ENCODE data around the gene ST7. TPM values are rescaled to one million over a fixed set of nuclear protein-coding genes. Genes with fewer than 3 reads are reported as not detected.
A peak's percentile ranks its signal among the peaks of the same experiment; 100 is the strongest.
"Not testable (repeated sequence)": the region's sequence is repeated elsewhere in the genome, so short reads cannot be mapped to it uniquely, and the experiment has no call there.

ST7 gene
- total RNA-seq, 1 experiment from 2014 or later, result 22.6 TPM

GRCh38 chr7:116969371-116969902 lies 16.1 kb downstream of the ST7 start:
- DNase-seq (ENCODE audit: low read depth), result no peak
- in situ Hi-C loops (cut with HindIII; ENCODE audit: low pct_unique_long_range_greater_than_20kb, low sequenced_read_pairs), result no loop called here

DNA sequence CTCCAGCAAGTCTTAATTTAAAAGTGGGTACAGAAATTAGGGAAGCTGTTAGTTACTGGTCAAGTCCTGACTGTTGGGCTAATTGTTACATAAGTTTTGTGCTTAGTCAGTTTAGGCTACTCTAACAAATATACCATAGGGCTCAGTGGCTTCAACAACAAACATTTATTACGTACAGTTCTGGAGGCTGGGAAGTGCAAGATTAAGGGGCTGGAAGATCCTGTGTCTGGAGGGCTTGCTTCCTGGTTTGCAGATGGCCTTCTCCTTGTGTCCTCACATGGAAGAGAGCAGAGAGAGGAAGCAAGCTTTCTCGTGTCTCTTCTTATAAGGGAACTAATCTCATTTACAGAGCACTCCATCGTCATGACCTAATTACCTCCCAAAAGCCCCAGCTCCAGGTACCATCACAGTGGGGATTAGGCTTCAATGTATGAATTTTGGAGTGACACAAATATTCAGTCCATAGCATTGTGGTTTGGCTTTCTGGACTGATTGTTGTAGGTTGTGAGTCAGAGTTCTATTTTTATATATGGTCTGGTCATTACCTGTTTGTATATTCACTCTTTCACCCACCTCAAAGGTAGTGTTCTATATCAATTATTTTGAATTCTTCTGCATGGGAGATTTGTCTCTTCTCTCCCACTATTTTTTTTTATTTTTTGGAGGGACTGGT lies 17.1 kb downstream of the ST7 start:
- DNase-seq (ENCODE audit: low read depth), result no peak
- in situ Hi-C loops (cut with HindIII; ENCODE audit: low pct_unique_long_range_greater_than_20kb, low sequenced_read_pairs), result no loop called here

DNA sequence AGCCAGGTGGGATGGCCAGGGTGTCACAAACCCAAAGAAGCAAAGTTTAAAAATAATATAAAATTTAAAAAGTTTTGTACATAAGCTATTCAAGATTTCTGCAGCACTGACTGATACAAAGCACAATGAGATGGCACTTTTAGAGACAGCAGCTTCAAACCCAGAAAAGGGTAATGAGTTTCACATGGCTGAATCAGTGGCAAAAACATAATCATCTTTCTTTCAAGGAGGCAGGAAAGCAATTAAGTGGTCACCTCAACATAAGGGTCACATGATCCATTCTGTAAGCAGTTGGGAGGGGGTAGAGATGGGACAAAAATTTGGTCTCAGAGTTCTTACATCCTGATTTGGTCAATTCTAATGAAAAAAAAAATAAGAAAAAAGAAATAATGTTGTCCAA lies 17.9 kb downstream of the ST7 start:
- in situ Hi-C loops (cut with HindIII; ENCODE audit: low pct_unique_long_range_greater_than_20kb, low sequenced_read_pairs); DNase-seq (ENCODE audit: low read depth): not testable (repeated sequence)

DNA sequence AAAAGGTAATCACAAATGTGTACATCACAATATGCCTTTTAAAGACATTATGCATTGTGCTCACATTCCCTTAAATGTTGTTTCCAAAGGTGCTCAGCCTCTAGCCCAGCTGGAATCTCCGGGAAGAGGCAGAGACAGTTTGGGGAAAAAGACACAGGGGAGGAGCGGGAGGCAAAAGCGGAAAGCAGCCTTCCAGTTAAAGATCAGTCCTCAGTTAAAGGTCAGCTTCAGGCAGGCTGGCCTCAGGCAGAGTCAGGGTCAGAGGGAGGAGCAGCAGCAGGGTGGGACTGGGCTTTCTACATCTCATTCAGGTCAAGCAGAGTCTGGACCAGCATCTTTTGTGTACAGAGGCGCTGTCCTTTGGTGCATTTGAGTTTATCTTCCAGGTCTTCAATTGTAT lies 18.6 kb downstream of the ST7 start:
- in situ Hi-C loops (cut with HindIII; ENCODE audit: low pct_unique_long_range_greater_than_20kb, low sequenced_read_pairs), result no loop called here

DNA sequence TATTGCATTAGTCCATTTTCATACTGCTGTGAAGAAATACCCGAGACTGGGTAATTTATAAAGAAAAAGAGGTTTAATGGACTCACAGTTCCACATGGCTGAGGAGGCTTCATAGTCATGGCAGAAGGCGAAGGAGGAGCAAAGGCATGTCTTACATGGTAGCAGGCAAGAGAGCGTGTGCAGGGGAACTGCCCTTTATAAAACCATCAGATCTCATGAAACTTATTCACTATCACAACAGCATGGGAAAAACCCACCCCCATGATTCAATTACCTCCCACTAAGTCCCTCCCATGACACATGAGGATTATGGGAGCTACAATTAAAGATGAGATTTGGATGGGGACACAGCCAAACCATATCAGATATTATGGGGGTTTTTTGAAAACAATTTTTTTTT lies 21.7 kb downstream of the ST7 start:
- DNase-seq (ENCODE audit: low read depth); in situ Hi-C loops (cut with HindIII; ENCODE audit: low pct_unique_long_range_greater_than_20kb, low sequenced_read_pairs): not testable (repeated sequence)

More for the DNA sequence above, 18.6 kb downstream of the ST7 start:
- no peak for DNase-seq (ENCODE audit: low read depth)

DNA sequence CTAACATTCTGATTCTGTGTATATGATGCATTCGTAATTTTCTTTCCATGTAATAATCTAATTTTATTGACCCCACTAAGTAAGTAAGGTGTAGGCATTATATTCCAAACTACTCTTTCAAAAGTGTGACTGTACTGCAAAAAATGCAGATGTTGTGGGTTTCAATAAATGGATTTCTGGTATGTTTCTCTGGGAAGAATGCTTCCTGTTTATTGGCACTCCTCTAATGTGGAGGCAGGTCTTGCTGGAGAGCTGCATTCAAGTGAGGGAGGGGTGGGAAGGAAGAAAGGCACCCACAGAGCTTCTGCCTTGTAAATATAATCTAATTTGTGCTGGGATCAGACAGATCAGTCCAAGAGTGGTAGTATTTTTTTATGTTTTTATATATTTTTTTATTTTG lies 23.9 kb downstream of the ST7 start:
- in situ Hi-C loops (cut with HindIII; ENCODE audit: low pct_unique_long_range_greater_than_20kb, low sequenced_read_pairs), result no loop called here
- DNase-seq (ENCODE audit: low read depth), result no peak

GRCh38 chr7:116978006-116978405 lies 24.7 kb downstream of the ST7 start:
- in situ Hi-C loops (cut with HindIII; ENCODE audit: low pct_unique_long_range_greater_than_20kb, low sequenced_read_pairs), result no loop called here
- DNase-seq (ENCODE audit: low read depth), result no peak

- DNase-seq (ENCODE audit: low read depth), result no peak
- in situ Hi-C loops (cut with HindIII; ENCODE audit: low pct_unique_long_range_greater_than_20kb, low sequenced_read_pairs), result no loop called here
Observed at GRCh38 chr7:116979430-116979829, 26.1 kb downstream of the ST7 start.

GRCh38 chr7:116980354-116980753 lies 27.1 kb downstream of the ST7 start:
- no peak for DNase-seq (ENCODE audit: low read depth)
- in situ Hi-C loops (cut with HindIII; ENCODE audit: low pct_unique_long_range_greater_than_20kb, low sequenced_read_pairs), result no loop called here

DNA sequence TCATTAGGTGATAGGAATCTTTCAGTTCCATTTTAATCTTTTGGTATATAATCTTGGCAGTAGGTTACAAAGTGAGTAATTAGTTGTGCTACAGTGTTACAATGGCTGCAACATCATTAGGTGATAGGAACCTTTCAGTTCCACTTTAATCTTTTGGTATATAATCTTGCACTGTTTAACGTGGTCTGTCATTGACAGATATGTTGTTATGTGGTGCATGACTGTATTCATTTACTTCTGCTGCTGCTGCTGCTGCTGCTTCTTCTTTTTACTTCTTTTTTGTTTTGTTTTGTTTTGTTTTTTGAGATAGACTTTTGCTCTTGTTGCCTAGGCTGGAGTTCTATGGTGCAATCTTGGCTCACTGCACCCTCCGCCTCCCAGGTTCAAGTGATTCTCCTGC lies 28.6 kb downstream of the ST7 start:
- no peak for DNase-seq (ENCODE audit: low read depth)
- in situ Hi-C loops (cut with HindIII; ENCODE audit: low pct_unique_long_range_greater_than_20kb, low sequenced_read_pairs), result no loop called here

DNA sequence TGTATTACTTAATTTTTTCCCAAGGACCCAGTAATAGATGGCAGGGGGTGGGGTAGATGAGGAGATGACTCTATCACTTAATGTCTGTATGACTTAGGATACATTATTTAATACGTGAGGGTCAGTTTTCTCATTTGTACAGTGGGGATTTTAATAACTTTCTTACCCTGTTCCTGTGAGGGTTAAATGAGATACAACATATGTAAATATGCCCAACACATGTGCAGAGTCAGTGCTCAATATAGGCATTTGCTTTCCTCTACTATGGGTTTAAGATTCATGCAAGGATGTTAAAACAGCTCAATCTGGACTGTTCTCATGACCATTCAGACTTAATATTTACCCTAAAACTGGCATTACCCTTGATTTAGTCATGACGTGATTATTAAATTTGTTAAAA lies 31.2 kb downstream of the ST7 start:
- DNase-seq (ENCODE audit: low read depth), result no peak
- in situ Hi-C loops (cut with HindIII; ENCODE audit: low pct_unique_long_range_greater_than_20kb, low sequenced_read_pairs), result no loop called here

DNA sequence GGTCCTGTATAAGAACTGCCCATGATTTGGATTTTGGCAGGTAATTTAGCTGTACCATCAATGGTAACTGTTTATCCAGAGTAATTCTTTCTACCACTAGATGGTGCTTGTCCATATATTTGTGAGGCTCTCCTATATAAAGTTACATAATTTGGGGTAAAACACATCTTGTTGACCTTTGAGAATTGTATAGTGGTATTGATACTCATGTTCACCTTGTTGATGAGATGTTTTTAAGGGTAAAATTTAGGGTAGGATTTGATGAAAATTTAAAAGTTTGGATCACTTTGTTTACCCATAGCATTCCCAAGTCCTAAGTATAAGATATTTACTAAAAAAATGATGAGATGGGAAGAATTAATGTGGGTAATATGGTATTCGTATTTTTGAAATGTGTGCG lies 31.6 kb downstream of the ST7 start:
- peak; percentile 11 for DNase-seq (ENCODE audit: low read depth)
- in situ Hi-C loops (cut with HindIII; ENCODE audit: low pct_unique_long_range_greater_than_20kb, low sequenced_read_pairs), result no loop called here

- no peak for DNase-seq (ENCODE audit: low read depth)
- in situ Hi-C loops (cut with HindIII; ENCODE audit: low pct_unique_long_range_greater_than_20kb, low sequenced_read_pairs), result no loop called here
Observed at GRCh38 chr7:116985575-116985974, 32.3 kb downstream of the ST7 start.

DNA sequence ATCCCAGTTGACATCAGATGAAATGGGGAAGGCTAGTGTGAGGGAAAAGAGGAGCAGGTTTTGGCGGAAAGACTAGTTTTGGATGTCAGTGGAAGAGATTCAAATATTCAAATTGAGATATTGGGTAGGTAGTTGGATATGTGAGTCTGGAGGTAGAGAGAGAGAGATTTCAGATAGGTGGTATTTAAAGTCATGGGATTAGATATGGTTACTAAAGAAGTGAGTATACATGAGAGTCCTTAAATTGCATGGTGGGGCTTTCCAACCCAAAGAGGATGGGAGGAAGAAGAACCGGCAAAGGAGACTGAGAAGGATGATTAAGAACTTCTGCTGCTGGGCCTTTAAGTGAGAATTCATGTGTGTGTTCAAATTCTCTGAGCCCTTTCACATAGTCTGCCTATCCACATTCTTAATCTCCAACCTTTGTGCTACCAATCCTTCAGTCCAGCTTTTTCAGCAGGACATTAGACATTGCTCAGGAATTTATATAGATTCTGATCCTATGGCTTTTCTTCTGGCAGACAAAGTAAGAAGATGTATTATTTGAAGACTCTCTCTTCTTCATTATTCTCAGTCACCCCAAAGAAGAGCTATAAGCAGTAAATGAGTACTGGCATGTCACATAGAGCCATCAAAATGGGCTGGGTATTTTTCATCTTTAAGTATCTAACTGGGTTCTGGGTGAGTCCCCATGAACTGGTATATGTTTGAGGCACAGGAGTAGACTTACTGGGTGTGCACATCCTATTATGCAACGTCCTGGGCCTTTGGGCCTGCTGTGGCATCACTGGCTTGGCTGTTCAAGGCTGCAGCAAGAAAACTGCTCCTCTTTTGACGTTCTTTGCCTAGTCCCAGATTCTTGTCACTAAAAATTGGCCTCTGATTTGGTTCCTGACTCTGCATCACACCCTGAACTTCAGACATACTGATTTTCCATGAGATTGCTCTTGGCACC lies 33.6 kb downstream of the ST7 start:
- DNase-seq (ENCODE audit: low read depth), result no peak
- in situ Hi-C loops (cut with HindIII; ENCODE audit: low pct_unique_long_range_greater_than_20kb, low sequenced_read_pairs), result no loop called here

GRCh38 chr7:116988363-116988989 lies 35.2 kb downstream of the ST7 start:
- no peak for DNase-seq (ENCODE audit: low read depth)
- in situ Hi-C loops (cut with HindIII; ENCODE audit: low pct_unique_long_range_greater_than_20kb, low sequenced_read_pairs), result no loop called here

GRCh38 chr7:116990056-116990455 lies 36.8 kb downstream of the ST7 start:
- in situ Hi-C loops (cut with HindIII; ENCODE audit: low pct_unique_long_range_greater_than_20kb, low sequenced_read_pairs), result no loop called here
- DNase-seq (ENCODE audit: low read depth), result no peak

DNA sequence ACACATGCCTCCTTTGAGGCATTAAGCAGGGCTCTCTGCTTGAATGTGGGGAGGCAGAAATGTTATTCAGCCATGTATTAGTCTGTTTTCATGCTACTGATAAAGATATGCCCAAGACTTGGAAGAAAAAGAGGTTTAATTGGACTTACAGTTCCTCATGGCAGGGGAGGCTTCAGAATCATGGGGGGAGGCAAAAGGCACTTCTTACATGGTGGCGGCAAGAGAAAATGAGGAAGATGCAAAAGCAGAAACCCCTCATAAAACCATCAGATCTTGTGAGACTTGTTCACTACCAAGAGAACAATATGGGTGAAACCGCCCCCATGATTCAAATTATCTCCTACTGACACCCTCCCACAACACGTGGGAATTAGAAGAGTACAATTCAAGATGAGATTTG lies 37.9 kb downstream of the ST7 start:
- in situ Hi-C loops (cut with HindIII; ENCODE audit: low pct_unique_long_range_greater_than_20kb, low sequenced_read_pairs), result no loop called here

GRCh38 chr7:116994611-116995010 lies 41.3 kb downstream of the ST7 start:
- in situ Hi-C loops (cut with HindIII; ENCODE audit: low pct_unique_long_range_greater_than_20kb, low sequenced_read_pairs), result no loop called here
- DNase-seq (ENCODE audit: low read depth), result no peak

More for the DNA sequence above, 37.9 kb downstream of the ST7 start:
- DNase-seq (ENCODE audit: low read depth), result no peak

- DNase-seq (ENCODE audit: low read depth), result no peak
- in situ Hi-C loops (cut with HindIII; ENCODE audit: low pct_unique_long_range_greater_than_20kb, low sequenced_read_pairs), result no loop called here
Observed at GRCh38 chr7:116997972-116998371, 44.7 kb downstream of the ST7 start.
